Measurements from ENCODE around the gene RCHY1. TPM values are rescaled to one million over a fixed set of nuclear protein-coding genes. Genes with fewer than 3 reads are reported as not detected.

The RCHY1 gene
- total RNA-seq, 1 donor from 2014 or later: 39.3 TPM

Other genes starting within 250 kb of the RCHY1 start
- gene THAP6, start 70 bp upstream of the RCHY1 start, total RNA-seq: 18.1 TPM
- not detected for gene ODAPH, start 41.7 kb upstream of the RCHY1 start, total RNA-seq
- 0.49 TPM for gene CDKL2, start 116.1 kb upstream of the RCHY1 start, total RNA-seq
- 103 TPM for gene G3BP2, start 159.0 kb upstream of the RCHY1 start, total RNA-seq
- 104 TPM for gene USO1, start 210.2 kb upstream of the RCHY1 start, total RNA-seq

All from skin of body (tissue), 1 donor.